Measurements from ENCODE around the gene ESF1. TPM values are rescaled to one million over a fixed set of nuclear protein-coding genes. Genes with fewer than 3 reads are reported as not detected.

Gene ESF1
- total and polyA plus RNA-seq, 9 of the 15 experiments (the other 6 are each of a cell fraction or from before 2014, with no cell fraction given): 7.0 to 30.4 (median 18.6) TPM

GRCh38 chr20:13708234-13708633 is 76.5 kb downstream of the ESF1 start (continued):
- TF ChIP-seq MAFF (IDR thresholded peaks at IDR 0.05; ENCODE audit: low read length): peak; percentile 83
- TF ChIP-seq MAFG (tag; conservative IDR thresholded peaks at IDR 0.05): peak; percentile 72
- no peak for TF ChIP-seq HDAC2 (IDR thresholded peaks at IDR 0.05)
- TF ChIP-seq RCOR1 (IDR thresholded peaks at IDR 0.05; ENCODE audit: borderline replicate concordance in 1 of 2, low read depth in 2 of 2, low read length in 2 of 2): no peak
- no peak for TF ChIP-seq PHF21A (IDR thresholded peaks at IDR 0.05; ENCODE audit: borderline replicate concordance, low read depth)
- no peak for TF ChIP-seq ZNF282 (CRISPR knock-in tag; IDR thresholded peaks at IDR 0.05)
- no peak for TF ChIP-seq NFRKB (IDR thresholded peaks at IDR 0.05; ENCODE audit: low read depth)
- TF ChIP-seq ZNF584 (CRISPR knock-in tag; IDR thresholded peaks at IDR 0.05; ENCODE audit: low read depth): no peak
- no peak for TF ChIP-seq KDM2B (CRISPR knock-in tag; IDR thresholded peaks at IDR 0.05)
- no peak for TF ChIP-seq E2F1 (CRISPR knock-in tag; IDR thresholded peaks at IDR 0.05)
- no peak for TF ChIP-seq EGR1 (conservative IDR thresholded peaks at IDR 0.05)
- no peak for TF ChIP-seq FOXA1 (IDR thresholded peaks at IDR 0.05; ENCODE audit: borderline replicate concordance)
- no peak for TF ChIP-seq ATF4 (CRISPR knock-in tag; IDR thresholded peaks at IDR 0.05)
- TF ChIP-seq GABPB2 (CRISPR knock-in tag; conservative IDR thresholded peaks at IDR 0.05): no peak
- peak; percentile 76 for TF ChIP-seq C11orf30 (IDR thresholded peaks at IDR 0.05; ENCODE audit: low read depth)
- no peak for TF ChIP-seq ELF4 (CRISPR knock-in tag; IDR thresholded peaks at IDR 0.05)
- TF ChIP-seq XRCC4 (IDR thresholded peaks at IDR 0.05; ENCODE audit: extremely low read depth, insufficient read depth, insufficient read length): no peak
- TF ChIP-seq MAFK (IDR thresholded peaks at IDR 0.05; ENCODE audit: low read length): peak; percentile 87
- no peak for TF ChIP-seq TEAD4 (IDR thresholded peaks at IDR 0.05; ENCODE audit: low read length)
- no peak for TF ChIP-seq TEAD4 (CRISPR knock-in tag; IDR thresholded peaks at IDR 0.05; ENCODE audit: borderline replicate concordance)
- no peak for TF ChIP-seq NCOA1 (IDR thresholded peaks at IDR 0.05; ENCODE audit: low read depth)

Data from K562 (cell line).